ENCODE results near the gene KHDC3L.

- TF ChIP-seq, protein P1, sequence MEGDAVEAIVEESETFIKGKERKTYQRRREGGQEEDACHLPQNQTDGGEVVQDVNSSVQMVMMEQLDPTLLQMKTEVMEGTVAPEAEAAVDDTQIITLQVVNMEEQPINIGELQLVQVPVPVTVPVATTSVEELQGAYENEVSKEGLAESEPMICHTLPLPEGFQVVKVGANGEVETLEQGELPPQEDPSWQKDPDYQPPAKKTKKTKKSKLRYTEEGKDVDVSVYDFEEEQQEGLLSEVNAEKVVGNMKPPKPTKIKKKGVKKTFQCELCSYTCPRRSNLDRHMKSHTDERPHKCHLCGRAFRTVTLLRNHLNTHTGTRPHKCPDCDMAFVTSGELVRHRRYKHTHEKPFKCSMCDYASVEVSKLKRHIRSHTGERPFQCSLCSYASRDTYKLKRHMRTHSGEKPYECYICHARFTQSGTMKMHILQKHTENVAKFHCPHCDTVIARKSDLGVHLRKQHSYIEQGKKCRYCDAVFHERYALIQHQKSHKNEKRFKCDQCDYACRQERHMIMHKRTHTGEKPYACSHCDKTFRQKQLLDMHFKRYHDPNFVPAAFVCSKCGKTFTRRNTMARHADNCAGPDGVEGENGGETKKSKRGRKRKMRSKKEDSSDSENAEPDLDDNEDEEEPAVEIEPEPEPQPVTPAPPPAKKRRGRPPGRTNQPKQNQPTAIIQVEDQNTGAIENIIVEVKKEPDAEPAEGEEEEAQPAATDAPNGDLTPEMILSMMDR (IDR thresholded peaks at IDR 0.05), result no peak
- no peak for TF ChIP-seq POLR2AphosphoS5 (IDR thresholded peaks at IDR 0.05)
Observed at GRCh38 chr6:73348550-73349204, 13.8 kb upstream of the KHDC3L start.

Measured in gastroesophageal sphincter (tissue), 3 donors.